Gastroesophageal sphincter (tissue), 3 donors: Measurements from ENCODE around the gene POLR3K.

Source experiments
- CTCF ChIP-seq, 4 experiments: fragments of 200-600 bp in 2 of 4; fragments of 450-650 bp in 2 of 4; sonication (generic) in 1 of 4; IDR thresholded peaks; one replicate each; pipeline ENCODE4 v1.5.1; 2017 to 2019; ENCODE audit warnings: antibody characterized with exemption in 4 of 4, mild to moderate bottlenecking in 2 of 4, moderate library complexity in 2 of 4
- EP300 ChIP-seq: sonication (generic); formaldehyde crosslinking; IDR thresholded peaks from one replicate; pipeline ENCODE4 v1.6.1; 2017; ENCODE audit warnings: antibody characterized with exemption, mild to moderate bottlenecking
- POLR2A ChIP-seq, 2 donors: fragments of 450-650 bp; IDR thresholded peaks; one replicate each; pipeline ENCODE4 v1.6.1; 2017; ENCODE audit warnings: antibody characterized with exemption in 2 of 2, mild to moderate bottlenecking in 2 of 2, moderate library complexity in 1 of 2
- POLR2AphosphoS5 ChIP-seq: sonication (generic); formaldehyde crosslinking; IDR thresholded peaks from one replicate; pipeline ENCODE4 v1.6.1; 2017; ENCODE audit warnings: antibody characterized with exemption

- TF ChIP-seq CTCF (IDR thresholded peaks at IDR 0.05) (no peak), POLR2AphosphoS5 (no peak), EP300 (no peak), POLR2A (IDR thresholded peaks at IDR 0.05) (no peak)
Measured at GRCh38 chr16:41439-42068, 11.9 kb downstream of the POLR3K start.
